ENCODE results near the gene MYRF.
A peak's percentile ranks its signal among the peaks of the same experiment; 100 is the strongest.

MYRF gene

DNA sequence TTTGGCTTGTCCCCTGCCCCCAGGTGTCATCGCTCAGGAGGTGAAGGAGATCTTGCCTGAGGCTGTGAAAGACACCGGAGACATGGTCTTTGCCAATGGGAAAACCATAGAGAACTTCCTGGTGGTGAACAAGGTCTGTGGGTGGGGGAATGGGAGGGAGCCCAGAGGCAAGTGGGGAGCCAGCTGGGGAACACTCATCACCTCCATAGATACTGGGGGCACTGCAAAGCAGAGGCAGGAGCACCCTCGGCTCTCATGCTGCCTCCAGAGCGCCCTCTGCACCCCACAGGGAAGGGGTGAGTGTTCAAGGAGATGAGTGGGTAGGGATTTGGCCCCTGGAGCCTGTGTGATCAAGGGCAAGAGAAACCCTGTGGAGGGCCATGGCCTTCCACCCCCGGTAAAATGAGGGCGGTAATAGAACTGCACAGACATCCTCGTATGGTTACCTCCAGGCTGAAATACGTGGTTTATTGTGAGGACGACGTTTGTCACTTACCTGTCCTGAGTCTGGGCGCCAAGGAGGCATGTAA lies 26.0 kb downstream of the MYRF start:
- DNase-seq: no peak

DNA sequence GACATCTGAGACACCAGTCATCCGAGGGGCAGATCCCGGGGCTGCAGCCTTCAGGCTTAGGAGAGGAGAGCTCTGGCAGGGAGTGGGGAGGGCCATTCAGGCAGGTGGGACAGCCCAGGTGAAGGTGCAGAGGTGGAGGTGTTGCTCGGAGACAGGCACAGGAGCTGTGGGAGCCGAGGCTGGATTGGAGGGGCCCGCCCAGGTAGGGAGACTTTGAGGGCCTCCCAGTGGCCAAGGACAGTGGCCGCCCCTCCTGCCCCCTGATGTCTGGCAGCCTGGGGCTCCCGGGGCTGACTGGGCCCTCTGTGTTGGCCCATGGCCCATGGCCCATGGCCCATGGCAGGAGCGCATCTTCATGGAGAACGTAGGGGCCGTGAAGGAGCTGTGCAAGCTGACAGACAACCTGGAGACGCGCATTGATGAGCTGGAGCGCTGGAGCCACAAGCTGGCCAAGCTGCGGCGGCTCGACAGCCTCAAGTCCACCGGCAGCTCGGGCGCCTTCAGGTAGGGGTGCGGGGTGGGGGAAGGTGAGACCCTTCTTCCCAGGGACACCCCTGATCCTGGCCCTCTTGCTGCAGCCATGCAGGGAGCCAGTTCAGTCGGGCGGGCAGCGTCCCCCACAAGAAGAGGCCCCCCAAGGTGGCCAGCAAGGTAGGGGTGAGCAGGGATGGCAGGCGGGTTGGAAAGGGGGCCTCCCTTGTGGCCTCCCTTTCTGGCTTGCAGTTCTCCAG lies 26.6 kb downstream of the MYRF start:
- no peak for DNase-seq

DNA sequence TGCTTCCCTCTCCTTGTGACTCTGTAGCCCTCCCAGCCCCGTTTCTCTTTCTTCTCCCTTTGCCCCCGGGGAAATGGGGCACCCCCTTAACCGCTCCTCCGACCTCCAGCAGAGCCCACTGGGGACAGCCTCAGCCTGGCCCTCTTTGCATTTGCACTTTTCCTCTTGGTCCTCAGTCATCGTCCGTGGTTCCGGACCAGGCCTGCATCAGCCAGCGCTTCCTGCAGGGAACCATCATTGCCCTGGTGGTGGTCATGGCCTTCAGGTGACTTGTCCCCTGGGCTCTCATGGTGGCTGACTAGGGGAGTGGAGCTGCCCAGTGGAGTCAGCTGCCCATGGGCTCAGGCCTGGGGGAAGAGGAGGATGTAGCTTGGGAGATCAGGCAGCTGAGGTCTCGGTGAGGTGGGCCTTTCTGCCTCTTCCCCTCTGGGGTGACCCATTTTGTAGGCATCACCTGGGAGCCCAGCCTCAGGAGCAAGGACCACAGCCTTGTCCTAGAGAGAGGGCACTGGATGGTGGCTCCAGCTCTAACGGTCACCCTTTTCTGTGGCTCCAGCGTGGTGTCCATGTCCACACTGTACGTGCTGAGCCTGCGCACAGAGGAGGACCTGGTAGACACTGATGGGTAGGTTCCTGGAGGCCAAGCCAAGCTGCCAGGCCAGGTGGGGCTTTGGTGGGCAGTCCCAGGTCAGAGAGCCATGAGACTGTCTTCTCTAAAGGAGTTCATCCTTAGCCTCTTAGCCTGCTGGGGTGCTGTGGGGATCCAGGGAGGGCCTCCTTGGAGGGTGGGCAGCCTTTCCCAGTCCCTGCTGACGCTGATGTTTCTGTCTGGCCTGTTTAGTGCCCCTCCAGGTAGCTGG lies 27.5 kb downstream of the MYRF start:
- DNase-seq: no peak

DNA sequence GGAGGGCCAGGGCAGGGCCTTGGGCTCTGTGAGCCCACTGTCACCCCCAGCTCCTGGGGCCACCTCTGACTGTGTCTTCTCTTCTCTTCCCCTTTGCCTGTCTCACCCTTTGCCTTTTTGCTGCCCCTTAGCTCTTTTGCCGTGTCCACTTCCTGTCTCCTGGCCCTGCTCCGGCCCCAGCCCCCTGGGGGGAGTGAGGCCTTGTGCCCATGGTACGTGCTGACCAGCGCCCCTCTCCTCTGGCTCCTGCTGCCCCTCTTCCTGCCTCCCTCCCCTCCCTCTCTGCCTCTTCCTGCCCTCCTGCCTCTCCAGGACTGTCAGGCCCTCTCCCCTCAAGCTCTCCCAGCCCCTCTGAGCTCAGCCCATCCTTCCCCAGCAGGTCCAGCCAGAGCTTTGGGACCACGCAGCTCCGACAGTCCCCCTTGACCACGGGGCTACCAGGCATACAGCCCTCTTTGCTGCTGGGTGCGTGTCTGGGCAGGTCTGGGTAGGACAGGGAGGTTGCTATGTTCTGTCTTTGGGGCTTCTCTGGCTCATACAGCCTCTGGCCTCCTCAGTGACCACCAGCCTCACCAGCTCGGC lies 28.2 kb downstream of the MYRF start:
- DNase-seq: no peak

DNA sequence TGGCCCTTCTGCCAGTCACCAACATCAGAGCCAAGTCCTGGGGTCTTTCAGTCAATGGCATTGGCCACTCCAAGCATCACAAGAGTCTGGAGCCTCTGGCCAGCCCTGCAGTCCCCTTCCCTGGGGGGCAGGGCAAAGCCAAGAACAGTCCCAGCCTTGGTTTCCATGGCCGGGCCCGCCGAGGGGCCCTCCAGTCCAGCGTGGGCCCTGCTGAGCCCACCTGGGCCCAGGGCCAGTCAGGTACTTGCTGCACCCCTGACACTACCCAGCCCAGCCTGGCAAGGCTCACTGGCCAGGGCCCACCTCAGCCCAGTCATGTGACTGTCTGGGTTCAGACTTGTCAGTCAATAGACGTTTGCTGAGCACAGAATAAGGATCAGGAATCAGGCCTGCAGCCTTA lies 29.1 kb downstream of the MYRF start:
- no peak for DNase-seq

DNA sequence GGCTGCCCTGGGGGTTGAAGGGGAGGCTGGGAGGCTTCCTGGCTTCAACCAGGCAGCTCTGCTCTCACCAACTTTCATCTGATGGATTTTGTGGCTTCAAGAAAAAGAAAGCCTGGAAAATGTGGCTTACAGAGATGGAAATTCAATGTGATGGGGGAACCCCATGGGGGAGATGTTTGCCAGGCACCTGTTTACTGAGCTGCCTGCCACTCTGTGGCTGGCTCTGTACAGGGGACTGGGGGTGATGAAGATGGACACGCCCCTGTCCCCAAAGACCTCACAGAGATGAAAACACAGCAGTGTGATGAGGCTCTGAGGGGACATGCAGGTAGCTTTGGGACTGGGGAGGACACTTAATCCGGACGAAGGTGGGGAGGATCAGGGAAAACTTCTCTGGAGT lies 29.9 kb downstream of the MYRF start:
- DNase-seq: no peak

DNA sequence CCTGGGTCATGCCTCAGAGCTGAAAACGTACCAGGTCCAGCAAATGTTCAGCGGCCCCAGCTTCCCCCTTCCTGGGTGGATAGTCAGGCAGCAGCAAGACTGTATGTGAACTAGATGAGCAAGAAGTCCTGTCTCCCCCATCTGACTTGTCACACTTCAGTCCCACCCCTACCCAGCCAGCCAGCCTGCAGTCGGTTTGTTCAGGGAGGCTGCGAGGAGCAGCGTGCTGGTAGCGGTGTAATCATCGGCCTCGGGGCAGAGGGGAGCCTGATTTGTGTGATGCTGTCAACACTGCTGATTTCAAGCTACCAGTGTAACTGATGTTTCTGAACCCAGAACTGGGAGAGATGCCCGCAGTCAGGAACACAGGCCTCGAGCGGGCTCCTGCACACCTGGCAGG lies 30.4 kb downstream of the MYRF start:
- no peak for DNase-seq

DNA sequence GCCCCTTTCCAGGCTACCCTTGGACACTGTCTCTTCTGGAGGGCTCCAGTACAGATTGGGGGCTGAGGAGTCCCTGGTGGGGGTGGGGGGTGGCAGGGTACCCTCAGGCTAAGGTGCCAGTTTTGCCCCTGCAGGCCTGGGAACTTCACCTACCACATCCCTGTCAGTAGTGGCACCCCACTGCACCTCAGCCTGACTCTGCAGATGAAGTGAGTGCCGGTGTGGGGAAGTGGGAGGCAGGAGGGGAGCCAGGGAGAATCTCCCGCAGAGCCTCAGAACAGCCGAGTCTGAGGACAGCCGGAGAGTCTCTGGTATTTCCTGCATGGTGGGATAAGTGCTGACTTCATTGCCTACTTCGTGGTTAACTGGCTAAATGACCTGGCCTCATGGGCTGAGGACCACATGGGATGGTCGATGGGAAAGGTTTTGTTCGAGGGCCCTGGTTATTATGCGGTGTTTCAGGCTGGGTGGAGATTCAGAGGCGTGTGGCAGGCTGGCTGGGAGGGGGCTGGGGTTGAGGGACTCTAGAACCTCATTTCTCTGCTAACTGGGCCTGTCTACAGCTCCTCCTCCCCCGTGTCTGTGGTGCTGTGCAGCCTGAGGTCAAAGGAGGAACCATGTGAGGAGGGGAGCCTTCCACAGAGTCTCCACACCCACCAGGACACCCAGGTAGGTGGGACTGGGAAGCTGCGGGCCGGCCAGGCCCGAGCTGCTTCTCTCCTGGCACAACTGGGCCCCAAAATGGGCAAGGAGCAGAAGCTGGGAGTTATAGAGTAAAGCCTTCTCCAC lies 31.5 kb downstream of the MYRF start:
- DNase-seq: peak; percentile 63

DNA sequence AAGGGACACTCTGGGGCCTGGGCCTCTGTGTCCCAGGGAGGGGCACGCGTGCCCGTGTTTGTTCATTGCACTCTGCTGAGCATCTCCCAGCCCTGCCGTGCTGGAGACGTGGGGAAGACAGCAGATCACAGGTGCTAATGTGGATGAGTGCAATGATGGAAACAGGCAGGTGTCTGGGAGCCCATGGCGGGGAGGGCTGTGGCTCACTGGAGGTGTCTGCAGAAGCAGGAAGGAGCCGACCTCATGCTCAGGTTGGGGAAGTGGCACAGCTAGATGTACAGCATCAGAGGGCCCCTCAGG lies 32.0 kb downstream of the MYRF start:
- no peak for DNase-seq

DNA sequence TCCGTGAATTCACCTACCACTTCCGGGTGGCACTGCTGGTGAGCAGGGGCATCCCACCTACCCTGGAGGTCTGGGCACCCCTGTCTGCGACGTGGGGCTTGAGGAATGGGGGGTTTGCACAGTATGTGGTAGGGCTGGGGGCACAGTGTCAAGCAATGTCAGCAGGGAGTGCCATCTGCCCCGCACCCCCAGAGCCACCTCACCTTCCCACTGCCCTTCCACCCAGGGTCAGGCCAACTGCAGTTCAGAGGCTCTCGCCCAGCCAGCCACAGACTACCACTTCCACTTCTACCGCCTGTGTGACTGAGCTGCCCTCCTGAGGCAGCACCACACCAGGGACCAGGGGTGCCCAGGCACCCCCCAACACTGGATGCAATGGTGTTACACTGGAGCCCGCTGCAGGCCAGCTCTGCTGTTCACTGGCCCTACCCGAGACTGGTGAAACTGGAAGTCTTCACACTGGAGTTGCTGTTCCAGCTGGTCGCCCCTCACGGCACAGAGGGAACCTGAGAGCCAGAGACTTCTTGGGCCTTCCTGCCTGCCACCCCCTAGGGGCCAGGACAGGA lies 33.5 kb downstream of the MYRF start:
- no peak for DNase-seq

DNA sequence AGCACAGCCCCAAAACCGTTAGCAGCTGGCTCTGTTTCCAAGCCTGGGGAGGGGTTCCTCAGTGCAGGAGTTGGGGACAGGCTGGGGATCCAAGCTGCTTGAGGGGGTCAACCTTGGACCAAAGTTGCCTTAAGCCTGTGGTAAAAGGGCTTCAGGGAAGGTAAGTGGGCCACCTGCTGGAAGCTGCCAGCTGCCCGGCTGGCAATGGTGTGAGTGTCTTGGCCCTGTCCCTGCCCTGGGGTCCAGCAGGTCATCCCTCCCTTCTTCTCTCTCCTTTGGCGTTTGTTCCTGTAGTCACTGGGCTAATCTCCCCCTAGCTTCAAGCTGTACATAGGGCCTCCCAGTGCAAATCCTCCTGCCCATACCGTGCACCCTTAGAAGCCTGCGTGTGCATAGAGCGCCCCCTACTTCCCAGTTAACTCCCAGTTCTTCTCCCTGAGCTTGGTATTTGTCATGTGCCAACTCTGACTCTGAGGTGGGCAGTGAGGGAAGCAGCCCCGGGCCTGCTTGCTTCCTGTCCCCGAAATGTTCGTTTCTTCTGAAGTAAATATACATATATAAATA lies 35.6 kb downstream of the MYRF start:
- peak; percentile 51 for DNase-seq

DNA sequence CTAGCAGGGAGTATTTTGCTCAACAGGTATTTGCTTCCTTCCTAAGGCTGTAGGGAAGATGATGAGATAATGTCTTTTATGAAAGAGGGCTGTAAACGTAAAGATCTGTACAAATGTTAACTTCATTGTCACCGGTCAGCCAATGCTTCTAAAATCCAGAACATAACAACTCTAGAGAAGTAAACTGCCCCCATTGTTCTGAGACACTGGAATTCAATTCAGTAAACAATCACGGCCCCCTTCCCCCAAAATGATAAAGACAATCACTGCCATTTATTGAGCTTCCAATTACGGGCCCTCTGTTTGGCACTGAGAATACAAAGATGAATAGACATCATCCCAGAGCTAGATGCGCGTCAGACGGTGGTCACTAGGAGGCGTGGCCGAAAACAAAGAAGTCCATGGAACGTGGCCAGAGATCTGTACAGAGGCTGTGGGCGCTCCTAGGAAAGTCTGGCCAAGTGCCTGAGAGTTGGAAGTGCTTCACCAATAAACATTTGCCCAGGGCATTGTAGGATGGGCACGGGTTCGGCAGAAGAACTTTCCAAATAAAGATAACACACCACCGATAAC lies 39.4 kb downstream of the MYRF start:
- peak; percentile 85 for DNase-seq

DNA sequence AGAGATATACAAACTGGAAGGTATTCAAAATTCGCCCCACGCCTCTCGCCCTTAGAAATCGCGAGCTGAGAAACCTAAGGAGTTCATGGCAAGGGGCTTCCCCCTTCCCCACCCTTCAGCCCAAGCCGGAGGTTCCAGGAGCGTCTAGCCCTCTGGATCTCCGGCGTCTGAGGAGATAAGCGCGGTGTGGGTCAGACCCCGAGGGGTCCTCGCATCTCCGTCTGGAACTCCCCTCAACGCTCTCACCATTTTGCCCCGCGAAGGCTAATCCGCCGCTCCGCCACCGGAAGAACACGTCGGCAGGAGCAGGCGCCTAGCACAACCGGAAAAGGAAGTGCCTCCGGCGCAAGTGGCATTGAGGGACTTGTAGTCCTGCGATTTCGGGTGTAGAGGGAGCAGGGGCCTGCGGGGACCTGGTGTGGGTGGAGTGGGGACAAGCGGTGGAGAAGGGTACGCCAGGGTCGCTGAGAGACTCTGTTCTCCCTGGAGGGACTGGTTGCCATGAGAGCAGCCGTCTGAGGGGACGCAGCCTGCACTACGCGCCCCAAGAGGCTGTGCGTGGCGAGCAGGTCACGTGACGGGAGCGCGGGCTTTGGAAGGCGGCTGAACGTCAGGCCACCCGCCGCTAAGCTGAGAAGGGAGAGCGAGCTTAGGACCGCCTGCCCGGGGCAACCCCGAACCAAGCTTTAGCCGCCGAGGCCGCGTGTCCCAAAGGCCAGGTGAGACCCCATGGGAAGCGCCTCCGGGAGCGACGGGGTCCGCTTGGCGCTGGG lies 40.1 kb downstream of the MYRF start, which contains the start of the genes FEN1 and TMEM258:
FEN1 (plus strand) TSS at position 602 of the 773 bp plus-strand sequence. CDS start 2,451 bp downstream, outside the sequence.
TMEM258 (minus strand) TSS at position 290 of the 773 bp plus-strand sequence; CDS start at position 249, 41 bp downstream.
- DNase-seq: peak; percentile 91

DNA sequence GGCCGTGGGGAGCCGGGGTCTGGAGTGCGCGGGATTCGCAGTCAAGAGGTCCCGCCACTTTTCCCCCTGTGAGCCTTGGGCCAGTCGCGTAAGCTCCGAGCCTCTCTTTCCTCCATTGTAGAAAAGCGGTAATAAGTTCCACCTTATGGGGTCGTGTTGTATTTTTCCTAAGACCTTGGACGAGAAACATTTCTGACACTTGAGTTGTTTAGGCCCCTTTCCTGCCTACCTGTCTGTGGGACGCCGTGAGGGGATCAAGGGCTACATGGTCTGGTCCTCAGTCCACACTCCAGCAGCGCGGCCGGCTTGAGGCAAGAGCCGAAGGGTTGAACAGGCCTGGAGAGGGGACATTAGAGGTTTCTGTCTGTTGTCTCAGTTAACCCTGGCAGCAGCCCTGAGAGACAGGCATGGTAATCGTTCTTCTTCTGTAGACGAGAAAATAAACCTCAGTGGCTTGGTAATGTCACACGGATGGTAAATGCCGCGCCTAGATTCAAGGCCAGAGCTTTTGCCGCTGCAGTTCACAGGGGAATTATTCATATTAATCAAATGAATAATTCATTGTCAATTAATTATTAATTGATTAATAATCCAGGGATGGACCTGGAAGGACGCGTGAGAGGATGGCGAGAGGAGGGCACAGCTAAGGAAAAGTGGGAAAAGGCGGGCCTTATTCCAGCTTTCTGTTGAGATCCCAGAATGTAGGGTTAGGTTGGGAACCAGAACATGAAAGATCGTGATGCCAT lies 40.8 kb downstream of the MYRF start:
- DNase-seq: no peak

DNA sequence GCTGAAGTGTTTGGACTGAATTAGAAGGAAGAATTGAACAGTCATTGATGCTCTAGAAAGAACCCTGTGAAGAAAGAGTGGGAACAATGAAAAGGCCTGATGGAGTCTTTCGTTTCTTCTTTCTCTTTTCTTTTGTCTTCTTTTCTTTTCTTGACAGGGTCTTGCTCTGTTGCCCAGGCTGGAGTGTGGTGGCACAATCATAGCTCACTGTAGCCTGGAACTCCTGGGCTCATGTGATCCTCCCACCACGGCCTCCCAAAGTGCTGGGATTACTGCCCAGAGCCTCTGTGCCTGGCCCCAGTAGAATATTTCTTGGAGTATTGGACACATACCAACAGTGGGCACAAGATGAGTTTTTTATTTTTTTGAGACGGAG lies 41.4 kb downstream of the MYRF start:
- DNase-seq: no peak

DNA sequence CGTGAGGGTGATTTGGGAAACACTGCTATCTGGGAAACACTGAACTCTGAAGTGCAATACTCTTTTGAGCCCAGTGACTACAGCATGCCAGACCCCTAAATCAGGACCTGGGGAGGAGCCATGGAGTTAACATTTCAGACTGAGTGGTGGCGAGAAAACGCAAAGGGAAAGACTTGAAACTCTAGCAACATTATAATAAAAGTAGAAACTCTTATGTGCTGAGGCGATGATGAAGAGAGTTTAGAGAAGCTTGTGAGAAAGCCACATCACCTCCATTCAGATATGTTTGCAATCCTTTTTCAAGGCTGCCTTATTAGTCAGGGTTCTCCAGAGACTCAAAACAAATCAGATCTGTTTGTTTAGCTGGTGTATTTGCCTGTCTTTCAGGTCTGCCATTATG lies 42.1 kb downstream of the MYRF start:
- DNase-seq: no peak

DNA sequence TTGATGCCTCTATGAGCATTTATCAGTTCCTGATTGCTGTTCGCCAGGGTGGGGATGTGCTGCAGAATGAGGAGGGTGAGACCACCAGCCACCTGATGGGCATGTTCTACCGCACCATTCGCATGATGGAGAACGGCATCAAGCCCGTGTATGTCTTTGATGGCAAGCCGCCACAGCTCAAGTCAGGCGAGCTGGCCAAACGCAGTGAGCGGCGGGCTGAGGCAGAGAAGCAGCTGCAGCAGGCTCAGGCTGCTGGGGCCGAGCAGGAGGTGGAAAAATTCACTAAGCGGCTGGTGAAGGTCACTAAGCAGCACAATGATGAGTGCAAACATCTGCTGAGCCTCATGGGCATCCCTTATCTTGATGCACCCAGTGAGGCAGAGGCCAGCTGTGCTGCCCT lies 43.0 kb downstream of the MYRF start:
- no peak for DNase-seq

DNA sequence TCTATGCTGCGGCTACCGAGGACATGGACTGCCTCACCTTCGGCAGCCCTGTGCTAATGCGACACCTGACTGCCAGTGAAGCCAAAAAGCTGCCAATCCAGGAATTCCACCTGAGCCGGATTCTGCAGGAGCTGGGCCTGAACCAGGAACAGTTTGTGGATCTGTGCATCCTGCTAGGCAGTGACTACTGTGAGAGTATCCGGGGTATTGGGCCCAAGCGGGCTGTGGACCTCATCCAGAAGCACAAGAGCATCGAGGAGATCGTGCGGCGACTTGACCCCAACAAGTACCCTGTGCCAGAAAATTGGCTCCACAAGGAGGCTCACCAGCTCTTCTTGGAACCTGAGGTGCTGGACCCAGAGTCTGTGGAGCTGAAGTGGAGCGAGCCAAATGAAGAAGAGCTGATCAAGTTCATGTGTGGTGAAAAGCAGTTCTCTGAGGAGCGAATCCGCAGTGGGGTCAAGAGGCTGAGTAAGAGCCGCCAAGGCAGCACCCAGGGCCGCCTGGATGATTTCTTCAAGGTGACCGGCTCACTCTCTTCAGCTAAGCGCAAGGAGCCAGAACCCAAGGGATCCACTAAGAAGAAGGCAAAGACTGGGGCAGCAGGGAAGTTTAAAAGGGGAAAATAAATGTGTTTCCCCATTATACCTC lies 43.6 kb downstream of the MYRF start:
- DNase-seq: no peak

DNA sequence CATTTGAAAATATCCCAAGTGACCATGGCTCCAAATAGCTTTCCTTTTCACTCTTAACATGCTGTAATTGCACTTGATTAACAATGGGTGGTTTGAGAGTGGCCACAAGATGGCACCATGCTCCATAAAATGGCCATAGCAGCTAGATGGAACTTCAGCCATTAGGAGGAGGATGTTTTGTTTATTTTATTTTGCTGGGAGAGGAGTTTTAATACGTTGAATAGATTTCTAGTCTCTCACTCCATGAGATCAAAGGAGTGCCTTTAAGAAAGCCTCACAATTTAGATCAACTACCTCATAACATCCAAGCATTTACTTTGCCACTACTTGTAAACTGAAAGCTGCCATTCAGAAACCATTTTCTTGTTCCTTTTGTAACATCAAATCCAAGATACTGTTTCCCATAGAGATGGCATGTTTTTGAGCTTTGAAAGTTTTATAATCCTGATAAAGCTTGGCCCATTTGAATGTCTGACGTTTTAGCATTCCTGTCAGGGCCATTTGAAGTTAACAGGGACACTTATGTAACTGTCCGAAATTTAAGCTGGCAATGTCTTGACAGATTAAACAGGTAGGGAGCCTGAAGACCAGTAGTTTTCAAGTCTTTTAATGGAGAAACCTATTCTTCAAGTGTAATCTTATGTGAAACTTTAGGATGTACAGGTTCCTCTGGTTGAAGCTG lies 45.0 kb downstream of the MYRF start:
- peak; percentile 80 for DNase-seq
